ENCODE data around the gene NYNRIN.

DNA sequence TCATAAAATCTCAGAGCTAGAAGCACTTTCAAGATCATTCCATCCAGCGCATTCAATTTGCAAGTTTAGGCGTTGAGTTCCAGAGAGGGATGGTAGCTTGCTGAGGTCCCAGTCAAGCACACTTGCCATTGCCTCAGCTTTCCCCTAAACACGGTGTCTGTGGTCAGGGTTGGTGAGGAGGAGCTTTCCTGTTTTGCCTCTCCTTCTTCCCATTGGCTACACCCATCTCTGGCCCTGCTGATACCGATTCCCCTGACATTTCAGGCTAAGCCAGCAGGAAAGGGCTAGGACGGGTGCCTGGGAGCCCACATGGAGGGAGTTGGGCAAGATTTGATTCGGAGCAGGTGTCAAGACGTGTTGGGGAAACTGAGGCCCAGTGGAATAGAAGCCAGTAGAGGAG lies 21.7 kb upstream of the NYNRIN start:
- TF ChIP-seq NR2C2 (CRISPR knock-in tag; IDR thresholded peaks at IDR 0.05) (no peak), SP1 (CRISPR knock-in tag; conservative IDR thresholded peaks at IDR 0.05) (no peak), EMX1 (CRISPR knock-in tag; IDR thresholded peaks at IDR 0.05) (no peak), SMAD3 (CRISPR knock-in tag; IDR thresholded peaks at IDR 0.05; ENCODE audit: borderline replicate concordance) (no peak), IRF2 (CRISPR knock-in tag; IDR thresholded peaks at IDR 0.05; ENCODE audit: borderline replicate concordance, low read depth) (no peak), FOXJ3 (CRISPR knock-in tag; IDR thresholded peaks at IDR 0.05; ENCODE audit: borderline replicate concordance) (no peak)
- TF ChIP-seq, protein P1, sequence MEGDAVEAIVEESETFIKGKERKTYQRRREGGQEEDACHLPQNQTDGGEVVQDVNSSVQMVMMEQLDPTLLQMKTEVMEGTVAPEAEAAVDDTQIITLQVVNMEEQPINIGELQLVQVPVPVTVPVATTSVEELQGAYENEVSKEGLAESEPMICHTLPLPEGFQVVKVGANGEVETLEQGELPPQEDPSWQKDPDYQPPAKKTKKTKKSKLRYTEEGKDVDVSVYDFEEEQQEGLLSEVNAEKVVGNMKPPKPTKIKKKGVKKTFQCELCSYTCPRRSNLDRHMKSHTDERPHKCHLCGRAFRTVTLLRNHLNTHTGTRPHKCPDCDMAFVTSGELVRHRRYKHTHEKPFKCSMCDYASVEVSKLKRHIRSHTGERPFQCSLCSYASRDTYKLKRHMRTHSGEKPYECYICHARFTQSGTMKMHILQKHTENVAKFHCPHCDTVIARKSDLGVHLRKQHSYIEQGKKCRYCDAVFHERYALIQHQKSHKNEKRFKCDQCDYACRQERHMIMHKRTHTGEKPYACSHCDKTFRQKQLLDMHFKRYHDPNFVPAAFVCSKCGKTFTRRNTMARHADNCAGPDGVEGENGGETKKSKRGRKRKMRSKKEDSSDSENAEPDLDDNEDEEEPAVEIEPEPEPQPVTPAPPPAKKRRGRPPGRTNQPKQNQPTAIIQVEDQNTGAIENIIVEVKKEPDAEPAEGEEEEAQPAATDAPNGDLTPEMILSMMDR (IDR thresholded peaks at IDR 0.05) = no peak
- TF ChIP-seq, protein P2, sequence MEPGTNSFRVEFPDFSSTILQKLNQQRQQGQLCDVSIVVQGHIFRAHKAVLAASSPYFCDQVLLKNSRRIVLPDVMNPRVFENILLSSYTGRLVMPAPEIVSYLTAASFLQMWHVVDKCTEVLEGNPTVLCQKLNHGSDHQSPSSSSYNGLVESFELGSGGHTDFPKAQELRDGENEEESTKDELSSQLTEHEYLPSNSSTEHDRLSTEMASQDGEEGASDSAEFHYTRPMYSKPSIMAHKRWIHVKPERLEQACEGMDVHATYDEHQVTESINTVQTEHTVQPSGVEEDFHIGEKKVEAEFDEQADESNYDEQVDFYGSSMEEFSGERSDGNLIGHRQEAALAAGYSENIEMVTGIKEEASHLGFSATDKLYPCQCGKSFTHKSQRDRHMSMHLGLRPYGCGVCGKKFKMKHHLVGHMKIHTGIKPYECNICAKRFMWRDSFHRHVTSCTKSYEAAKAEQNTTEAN (CRISPR knock-in tag; IDR thresholded peaks at IDR 0.05) = no peak
- TF ChIP-seq, protein P3, sequence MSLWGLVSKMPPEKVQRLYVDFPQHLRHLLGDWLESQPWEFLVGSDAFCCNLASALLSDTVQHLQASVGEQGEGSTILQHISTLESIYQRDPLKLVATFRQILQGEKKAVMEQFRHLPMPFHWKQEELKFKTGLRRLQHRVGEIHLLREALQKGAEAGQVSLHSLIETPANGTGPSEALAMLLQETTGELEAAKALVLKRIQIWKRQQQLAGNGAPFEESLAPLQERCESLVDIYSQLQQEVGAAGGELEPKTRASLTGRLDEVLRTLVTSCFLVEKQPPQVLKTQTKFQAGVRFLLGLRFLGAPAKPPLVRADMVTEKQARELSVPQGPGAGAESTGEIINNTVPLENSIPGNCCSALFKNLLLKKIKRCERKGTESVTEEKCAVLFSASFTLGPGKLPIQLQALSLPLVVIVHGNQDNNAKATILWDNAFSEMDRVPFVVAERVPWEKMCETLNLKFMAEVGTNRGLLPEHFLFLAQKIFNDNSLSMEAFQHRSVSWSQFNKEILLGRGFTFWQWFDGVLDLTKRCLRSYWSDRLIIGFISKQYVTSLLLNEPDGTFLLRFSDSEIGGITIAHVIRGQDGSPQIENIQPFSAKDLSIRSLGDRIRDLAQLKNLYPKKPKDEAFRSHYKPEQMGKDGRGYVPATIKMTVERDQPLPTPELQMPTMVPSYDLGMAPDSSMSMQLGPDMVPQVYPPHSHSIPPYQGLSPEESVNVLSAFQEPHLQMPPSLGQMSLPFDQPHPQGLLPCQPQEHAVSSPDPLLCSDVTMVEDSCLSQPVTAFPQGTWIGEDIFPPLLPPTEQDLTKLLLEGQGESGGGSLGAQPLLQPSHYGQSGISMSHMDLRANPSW (CRISPR knock-in tag; conservative IDR thresholded peaks at IDR 0.05; ENCODE audit: low read depth) = no peak
- TF ChIP-seq, protein P4, sequence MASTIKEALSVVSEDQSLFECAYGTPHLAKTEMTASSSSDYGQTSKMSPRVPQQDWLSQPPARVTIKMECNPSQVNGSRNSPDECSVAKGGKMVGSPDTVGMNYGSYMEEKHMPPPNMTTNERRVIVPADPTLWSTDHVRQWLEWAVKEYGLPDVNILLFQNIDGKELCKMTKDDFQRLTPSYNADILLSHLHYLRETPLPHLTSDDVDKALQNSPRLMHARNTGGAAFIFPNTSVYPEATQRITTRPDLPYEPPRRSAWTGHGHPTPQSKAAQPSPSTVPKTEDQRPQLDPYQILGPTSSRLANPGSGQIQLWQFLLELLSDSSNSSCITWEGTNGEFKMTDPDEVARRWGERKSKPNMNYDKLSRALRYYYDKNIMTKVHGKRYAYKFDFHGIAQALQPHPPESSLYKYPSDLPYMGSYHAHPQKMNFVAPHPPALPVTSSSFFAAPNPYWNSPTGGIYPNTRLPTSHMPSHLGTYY (CRISPR knock-in tag; IDR thresholded peaks at IDR 0.05) = no peak
- TF ChIP-seq, protein P5, sequence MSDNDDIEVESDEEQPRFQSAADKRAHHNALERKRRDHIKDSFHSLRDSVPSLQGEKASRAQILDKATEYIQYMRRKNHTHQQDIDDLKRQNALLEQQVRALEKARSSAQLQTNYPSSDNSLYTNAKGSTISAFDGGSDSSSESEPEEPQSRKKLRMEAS (CRISPR knock-in tag; IDR thresholded peaks at IDR 0.05) = no peak

Measured in WTC11 (cell line).